ENCODE measurements around the gene TMA7B. TPM values are rescaled to one million over a fixed set of nuclear protein-coding genes. Genes with fewer than 3 reads are reported as not detected.

Gene TMA7B
- polyA plus RNA-seq, 1 experiment, result not detected

DNA sequence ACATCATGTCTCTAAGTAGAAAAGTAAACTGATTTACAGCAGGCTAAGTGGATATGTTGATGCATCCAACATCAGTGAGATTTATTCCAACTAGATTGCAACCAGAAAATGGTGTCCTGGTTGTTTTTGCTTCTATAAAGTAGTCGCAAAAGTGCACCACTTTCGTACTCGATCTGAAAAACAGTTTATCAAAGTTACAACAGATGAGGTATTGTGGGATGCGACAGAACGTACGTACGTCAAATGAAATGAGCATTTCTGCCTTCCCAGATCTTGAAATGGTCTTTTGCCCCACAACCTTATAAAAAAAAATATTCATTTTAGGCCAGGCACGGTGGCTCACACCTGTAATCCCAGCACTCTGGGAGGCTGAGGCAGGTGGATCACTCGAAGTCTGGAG is 45.6 kb upstream of the TMA7B start:
- no peak for DNase-seq (ENCODE audit: low read depth)
- TF ChIP-seq, protein P1, sequence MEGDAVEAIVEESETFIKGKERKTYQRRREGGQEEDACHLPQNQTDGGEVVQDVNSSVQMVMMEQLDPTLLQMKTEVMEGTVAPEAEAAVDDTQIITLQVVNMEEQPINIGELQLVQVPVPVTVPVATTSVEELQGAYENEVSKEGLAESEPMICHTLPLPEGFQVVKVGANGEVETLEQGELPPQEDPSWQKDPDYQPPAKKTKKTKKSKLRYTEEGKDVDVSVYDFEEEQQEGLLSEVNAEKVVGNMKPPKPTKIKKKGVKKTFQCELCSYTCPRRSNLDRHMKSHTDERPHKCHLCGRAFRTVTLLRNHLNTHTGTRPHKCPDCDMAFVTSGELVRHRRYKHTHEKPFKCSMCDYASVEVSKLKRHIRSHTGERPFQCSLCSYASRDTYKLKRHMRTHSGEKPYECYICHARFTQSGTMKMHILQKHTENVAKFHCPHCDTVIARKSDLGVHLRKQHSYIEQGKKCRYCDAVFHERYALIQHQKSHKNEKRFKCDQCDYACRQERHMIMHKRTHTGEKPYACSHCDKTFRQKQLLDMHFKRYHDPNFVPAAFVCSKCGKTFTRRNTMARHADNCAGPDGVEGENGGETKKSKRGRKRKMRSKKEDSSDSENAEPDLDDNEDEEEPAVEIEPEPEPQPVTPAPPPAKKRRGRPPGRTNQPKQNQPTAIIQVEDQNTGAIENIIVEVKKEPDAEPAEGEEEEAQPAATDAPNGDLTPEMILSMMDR (IDR thresholded peaks at IDR 0.05; ENCODE audit: insufficient read depth, low read depth, low read length), result no peak
- no peaks in the 10 kb centered on the region; the same call in none of the 2 replicates for H3K27me3 ChIP-seq (ENCODE audit: control insufficient read depth, insufficient read depth, low read length)
- H3K36me3 ChIP-seq (ENCODE audit: control insufficient read depth, insufficient read depth, low read length), result no peaks in the 10 kb centered on the region
- ChIA-PET CTCF (no interaction called here), POLR2A (no interaction called here)
- no peak overlapping the region for H3K4me3 ChIP-seq (ENCODE audit: low read depth, low read length)

DNA sequence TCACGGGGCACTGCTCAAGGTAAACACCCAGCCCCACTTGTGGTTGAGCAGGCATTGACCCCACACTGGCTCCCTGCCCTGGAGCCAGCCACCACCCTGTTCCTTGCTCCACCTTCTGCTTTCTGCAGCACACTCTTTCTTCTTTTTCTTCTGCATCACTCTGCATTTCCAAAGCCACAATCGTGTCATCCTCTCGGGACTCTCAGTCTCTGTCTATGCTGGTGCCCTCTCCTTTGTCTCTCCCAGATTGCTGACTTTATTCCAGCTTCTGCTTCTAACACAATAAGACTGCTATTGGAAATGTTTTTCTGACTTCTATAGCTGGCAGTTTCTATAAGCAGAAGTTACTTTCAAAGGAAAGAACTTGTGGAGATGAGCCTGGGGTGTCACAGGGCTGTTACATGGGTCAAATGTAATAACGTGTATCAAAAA is 44.9 kb upstream of the TMA7B start:
- ChIA-PET CTCF (no interaction called here), POLR2A (no interaction called here)
- Histone ChIP-seq H3K4me3 (ENCODE audit: low read depth, low read length) (no peak overlapping the region), H3K36me3 (ENCODE audit: control insufficient read depth, insufficient read depth, low read length) (no peaks in the 10 kb centered on the region), H3K27me3 (ENCODE audit: control insufficient read depth, insufficient read depth, low read length) (peaks cover 1% of the 10 kb centered on the region)
- no peak for DNase-seq (ENCODE audit: low read depth)
- TF ChIP-seq, protein P1 (IDR thresholded peaks at IDR 0.05; ENCODE audit: insufficient read depth, low read depth, low read length), result no peak

DNA sequence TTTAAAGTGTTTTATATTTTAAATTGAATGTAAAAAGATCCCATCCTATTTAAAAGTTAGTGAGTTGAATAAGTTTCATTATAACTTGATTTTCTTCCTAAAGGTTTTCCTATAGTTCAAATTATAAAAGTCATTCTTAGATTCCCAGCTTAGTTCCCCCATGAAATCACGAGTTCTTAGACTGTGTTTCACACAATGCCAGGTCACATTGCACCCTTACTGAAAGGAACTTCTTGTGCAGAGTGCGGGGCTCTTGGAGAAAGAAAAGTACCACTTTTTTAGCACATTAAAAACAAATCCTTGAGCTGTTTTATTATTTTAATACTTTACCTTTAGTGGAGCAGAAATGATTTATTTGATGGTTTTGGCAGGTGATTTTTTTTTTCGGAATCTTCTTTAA is 43.7 kb upstream of the TMA7B start:
- TF ChIP-seq, protein P1 (IDR thresholded peaks at IDR 0.05; ENCODE audit: insufficient read depth, low read depth, low read length), result no peak
- POLR2A ChIA-PET, result no interaction called here
- no peaks in the 10 kb centered on the region for H3K36me3 ChIP-seq (ENCODE audit: control insufficient read depth, insufficient read depth, low read length)
- no peak overlapping the region for H3K4me3 ChIP-seq (ENCODE audit: low read depth, low read length)
- peaks cover 2% of the 10 kb centered on the region for H3K27me3 ChIP-seq (ENCODE audit: control insufficient read depth, insufficient read depth, low read length)
- DNase-seq (ENCODE audit: low read depth), result no peak
- CTCF ChIA-PET, result no interaction called here

DNA sequence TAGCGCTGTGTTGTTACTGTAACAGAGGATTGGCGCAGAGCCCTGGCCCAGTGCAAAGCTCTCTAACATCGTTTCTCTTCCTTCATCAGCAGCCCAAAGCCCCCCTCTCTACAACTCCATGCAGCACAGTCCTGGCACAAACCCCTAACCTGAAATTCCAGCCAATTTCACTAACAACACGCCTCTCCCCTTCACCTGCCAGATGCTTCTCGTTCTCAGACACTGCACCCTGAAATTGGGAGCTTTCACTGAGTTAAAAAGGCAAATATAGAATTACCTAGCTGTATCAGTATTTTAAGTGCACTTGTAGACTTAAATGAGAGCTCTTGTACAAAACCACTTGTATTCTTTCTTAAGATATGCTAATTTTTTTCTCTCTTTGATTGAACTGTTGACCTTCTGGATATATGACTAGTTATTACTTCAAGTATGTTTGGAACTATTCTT is 43.0 kb upstream of the TMA7B start:
- CTCF ChIA-PET, result no interaction called here
- POLR2A ChIA-PET, result no interaction called here

GRCh38 chr22:39917776-39918495 is 42.3 kb upstream of the TMA7B start:
- no peak overlapping the region for H3K4me3 ChIP-seq (ENCODE audit: low read depth, low read length)
- peaks cover 10% of the 10 kb centered on the region for H3K27me3 ChIP-seq (ENCODE audit: control insufficient read depth, insufficient read depth, low read length)
- DNase-seq (ENCODE audit: low read depth), result no peak
- POLR2A ChIA-PET, result no interaction called here
- CTCF ChIA-PET, result no interaction called here
- no peaks in the 10 kb centered on the region for H3K36me3 ChIP-seq (ENCODE audit: control insufficient read depth, insufficient read depth, low read length)
- TF ChIP-seq, protein P1 (IDR thresholded peaks at IDR 0.05; ENCODE audit: insufficient read depth, low read depth, low read length), result no peak

More for the DNA sequence above, 43.0 kb upstream of the TMA7B start:
- no peaks in the 10 kb centered on the region for H3K36me3 ChIP-seq (ENCODE audit: control insufficient read depth, insufficient read depth, low read length)
- peaks cover 7% of the 10 kb centered on the region for H3K27me3 ChIP-seq (ENCODE audit: control insufficient read depth, insufficient read depth, low read length)
- DNase-seq (ENCODE audit: low read depth), result no peak
- H3K4me3 ChIP-seq (ENCODE audit: low read depth, low read length), result no peak overlapping the region
- TF ChIP-seq, protein P1 (IDR thresholded peaks at IDR 0.05; ENCODE audit: insufficient read depth, low read depth, low read length), result no peak
